HepG2 (cell line): ENCODE data around the gene TUBA4B. TPM values are rescaled to one million over a fixed set of nuclear protein-coding genes. Genes with fewer than 3 reads are reported as not detected.
A peak's percentile ranks its signal among the peaks of the same experiment; 100 is the strongest.

Experiments
- ARID3A ChIP-seq: IDR thresholded peaks from 2 replicates; pipeline ENCODE4 v1.6.1; 2012; ENCODE audit warnings: low read depth, low read length, improper control_type of control experiment
- CEBPG ChIP-seq: IDR thresholded peaks from 2 replicates; pipeline ENCODE4 v1.6.1; 2016
- CREB1 ChIP-seq, 2 experiments: fragments of 450-650 bp in 1 of 2; IDR thresholded peaks; 2 replicates each; pipeline ENCODE4 v1.6.1; 2016 to 2017; ENCODE audit warnings: control low read depth in 1 of 2, mild to moderate bottlenecking in 1 of 2, missing compliant biosample characterization in 1 of 2, missing genetic modification characterization in 1 of 2
- FOXM1 ChIP-seq: sonication (generic); formaldehyde crosslinking; IDR thresholded peaks from 2 replicates; pipeline ENCODE4 v1.5.0; 2020; ENCODE audit warnings: missing genetic modification reagents
- GTF3A ChIP-seq: sonication (generic); formaldehyde crosslinking; conservative IDR thresholded peaks from 2 replicates; pipeline ENCODE4 v1.4.0; 2020; ENCODE audit warnings: mild to moderate bottlenecking, missing genetic modification reagents
- KLF9 ChIP-seq: IDR thresholded peaks from 2 replicates; pipeline ENCODE4 v1.6.1; 2016; ENCODE audit warnings: low read depth
- MNT ChIP-seq: fragments of 450-650 bp; IDR thresholded peaks from 2 replicates; pipeline ENCODE4 v1.6.1; 2016
- MZF1 ChIP-seq: sonication (generic); formaldehyde crosslinking; IDR thresholded peaks from 2 replicates; pipeline ENCODE4 v1.8.1; 2023; ENCODE audit warnings: mild to moderate bottlenecking, missing genetic modification reagents, borderline replicate concordance
- PCBP2 ChIP-seq: fragments of 200-400 bp; formaldehyde crosslinking; optimal IDR thresholded peaks from 2 replicates; pipeline ENCODE3; 2018; ENCODE audit warnings: low read length, low read depth; ENCODE audit not compliant: poor library complexity, severe bottlenecking
- SIX1 ChIP-seq: sonication (generic); formaldehyde crosslinking; IDR thresholded peaks from 2 replicates; pipeline ENCODE4 v1.4.0; 2020; ENCODE audit warnings: missing genetic modification reagents, borderline replicate concordance
- TBX3 ChIP-seq: fragments of 450-650 bp; IDR thresholded peaks from 2 replicates; pipeline ENCODE4 v1.6.1; 2017; ENCODE audit warnings: antibody characterized with exemption, mild to moderate bottlenecking, inconsistent platforms, borderline replicate concordance
- TMF1 ChIP-seq: sonication (generic); formaldehyde crosslinking; IDR thresholded peaks from 2 replicates; pipeline ENCODE4 v1.8.1; 2022; ENCODE audit warnings: low read depth, missing genetic modification reagents
- ZNF10 ChIP-seq: sonication (generic); formaldehyde crosslinking; IDR thresholded peaks from 2 replicates; pipeline ENCODE4 v1.4.0; 2020; ENCODE audit warnings: mild to moderate bottlenecking, low read depth, missing genetic modification reagents, borderline replicate concordance
- ZNF230 ChIP-seq: sonication (generic); formaldehyde crosslinking; IDR thresholded peaks from 2 replicates; pipeline ENCODE4 v1.4.0; 2020; ENCODE audit warnings: mild to moderate bottlenecking, missing genetic modification reagents
- ZNF234 ChIP-seq: sonication (generic); formaldehyde crosslinking; conservative IDR thresholded peaks from 2 replicates; pipeline ENCODE4 v1.5.1; 2020; ENCODE audit warnings: mild to moderate bottlenecking, missing genetic modification reagents
- ZNF281 ChIP-seq: sonication (generic); formaldehyde crosslinking; IDR thresholded peaks from 2 replicates; pipeline ENCODE4 v1.4.0; 2020; ENCODE audit warnings: missing genetic modification reagents, borderline replicate concordance
- ZNF615 ChIP-seq: sonication (generic); formaldehyde crosslinking; IDR thresholded peaks from 2 replicates; pipeline ENCODE4 v1.5.0; 2020; ENCODE audit warnings: mild to moderate bottlenecking, missing genetic modification reagents, borderline replicate concordance
- ZNF687 ChIP-seq: sonication (generic); formaldehyde crosslinking; IDR thresholded peaks from 2 replicates; pipeline ENCODE4 v1.5.1; 2020; ENCODE audit warnings: mild to moderate bottlenecking, missing genetic modification reagents, moderate library complexity
- ZNF841 ChIP-seq: sonication (generic); formaldehyde crosslinking; IDR thresholded peaks from 2 replicates; pipeline ENCODE4 v1.8.1; 2023; ENCODE audit warnings: missing genetic modification reagents, borderline replicate concordance
- polyA plus RNA-seq, 8 experiments: library from polyadenylated mRNA; depleted of rRNA in 3 of 8; stranded (reverse) in 7 of 8; unstranded in 1 of 8; fragments of >200 nt; fragmentation: Illumina TruSeq in 4 of 8; extraction: Trizol in 4 of 8; gene quantifications; 2 replicates each; pipeline versions ENCODE4 v1.2.1 to v1.2.3, GENCODE V29; 2011 to 2016; ENCODE audit warnings: low read depth in 4 of 8, missing spikeins in 1 of 8, mixed read lengths in 1 of 8; ENCODE audit not compliant: insufficient read depth in 1 of 8
- total RNA-seq, 5 experiments: library from RNA; depleted of rRNA; stranded (reverse); fragments of >200 nt; fragmentation: Illumina TruSeq; extraction: Trizol; gene quantifications; 2 replicates each; pipeline ENCODE4 v1.2.3, GENCODE V29; 2016; ENCODE audit warnings: low read depth in 1 of 5

The TUBA4B gene
- total and polyA plus RNA-seq, 2 of the 13 experiments (the other 11 are each of a cell fraction or from before 2014, with no cell fraction given), result 0.18 to 0.22 TPM

GRCh38 chr2:219229305-219230058 is 23.6 kb upstream of the TUBA4B start, which contains the start of the genes ANKZF1 and ATG9A (continued):
- TF ChIP-seq MZF1 (CRISPR knock-in tag) (peak; percentile 16; the same call in 1 of the 2 replicates), ZNF281 (no peak), FOXM1 (CRISPR knock-in tag) (no peak), ZNF615 (CRISPR knock-in tag) (no peak), TMF1 (CRISPR knock-in tag) (peak; percentile 78; the same call in 1 of the 2 replicates), PCBP2 (no peak), CEBPG (peak; percentile 79), MNT (peak; percentile 75), ZNF234 (CRISPR knock-in tag) (no peak), SIX1 (CRISPR knock-in tag) (no peak), ZNF10 (no peak), KLF9 (CRISPR knock-in tag) (no peak), ZNF841 (CRISPR knock-in tag) (no peak), CREB1 (IDR thresholded peaks at IDR 0.05) (peak; percentile 92), CREB1 (CRISPR knock-in tag; IDR thresholded peaks at IDR 0.05) (peak; percentile 95), GTF3A (no peak), ARID3A (no peak), ZNF230 (CRISPR knock-in tag) (peak; percentile 39; the same call in 1 of the 2 replicates), ZNF687 (CRISPR knock-in tag) (peak; percentile 82), TBX3 (peak; percentile 72; the same call in 1 of the 2 replicates)
